Neural crest cell (in vitro differentiated cells): ENCODE measurements around the gene GYPC. TPM values are rescaled to one million over a fixed set of nuclear protein-coding genes. Genes with fewer than 3 reads are reported as not detected.
"Not testable (repeated sequence)": the region's sequence is repeated elsewhere in the genome, so short reads cannot be mapped to it uniquely, and the experiment has no call there.

Source experiments
- DNase-seq: peaks from one replicate; pipeline ENCODE4 v3.0.0; 2021; ENCODE audit warnings: low read depth, mixed read lengths, low spot score
- H3K27ac Mint-ChIP-seq: one replicate; pipeline ENCODE4 v1.8.0; 2021; ENCODE audit warnings: mild to moderate bottlenecking, mixed read lengths; ENCODE audit not compliant: unreplicated experiment
- H3K27me3 Mint-ChIP-seq: 2 replicates; pipeline ENCODE4 v1.8.0; 2021; ENCODE audit warnings: low read depth, mild to moderate bottlenecking, mixed read lengths
- H3K36me3 Mint-ChIP-seq: 2 replicates; pipeline ENCODE4 v1.8.0; 2021; ENCODE audit warnings: low read depth, mild to moderate bottlenecking, mixed read lengths
- H3K4me1 Mint-ChIP-seq: 2 replicates; pipeline ENCODE4 v1.8.0; 2021; ENCODE audit warnings: mixed read lengths
- H3K4me3 Mint-ChIP-seq: one replicate; pipeline ENCODE4 v1.8.0; 2021; ENCODE audit warnings: mild to moderate bottlenecking, mixed read lengths
- H3K9me3 Mint-ChIP-seq: 2 replicates; pipeline ENCODE4 v1.8.0; 2021; ENCODE audit warnings: mixed read lengths
- CTCF ChIP-seq: fragments of 200-600 bp; sonication (generic); conservative IDR thresholded peaks from 2 replicates; pipeline ENCODE4 v1.5.0; 2021; ENCODE audit warnings: antibody characterized with exemption, mild to moderate bottlenecking
- total RNA-seq: library from RNA; stranded (reverse); gene quantifications from 2 replicates; pipeline ENCODE4 v1.2.1, GENCODE V29; 2021

GYPC gene
- total RNA-seq, 1 donor from 2014 or later, result 84.4 TPM

GRCh38 chr2:126715576-126716406 lies 59.8 kb downstream of the GYPC start:
- TF ChIP-seq CTCF, result no peak
- H3K4me3 Mint-ChIP-seq, result no peak overlapping the region
- H3K27ac Mint-ChIP-seq, result no peak overlapping the region
- H3K36me3 Mint-ChIP-seq, result peaks cover 3% of the 10 kb centered on the region
- H3K9me3 Mint-ChIP-seq, result peaks cover 3% of the 10 kb centered on the region
- no peak for DNase-seq
- peaks cover 19% of the 10 kb centered on the region for H3K4me1 Mint-ChIP-seq
- H3K27me3 Mint-ChIP-seq, result no peaks in the 10 kb centered on the region

- H3K9me3 Mint-ChIP-seq, H3K4me3 Mint-ChIP-seq, DNase-seq, H3K27me3 Mint-ChIP-seq, H3K27ac Mint-ChIP-seq, H3K36me3 Mint-ChIP-seq: not testable (repeated sequence)
- peaks cover 21% of the 10 kb centered on the region for H3K4me1 Mint-ChIP-seq
Measured at GRCh38 chr2:126717277-126717676, 61.3 kb downstream of the GYPC start.

- Mint-ChIP-seq H3K9me3 (peaks cover 3% of the 10 kb centered on the region), H3K4me1 (peaks cover 21% of the 10 kb centered on the region), H3K36me3 (no peaks in the 10 kb centered on the region), H3K4me3 (no peak overlapping the region), H3K27ac (peak overlapping the region; percentile 14), H3K27me3 (no peaks in the 10 kb centered on the region)
- no peak for DNase-seq
- TF ChIP-seq CTCF, result no peak
Measured at GRCh38 chr2:126717928-126718327, 62.0 kb downstream of the GYPC start.

- Mint-ChIP-seq H3K4me1 (peaks cover 15% of the 10 kb centered on the region), H3K27me3 (no peaks in the 10 kb centered on the region), H3K27ac (peak overlapping the region; percentile 36), H3K36me3 (no peaks in the 10 kb centered on the region), H3K4me3 (no peak overlapping the region), H3K9me3 (peaks cover 3% of the 10 kb centered on the region)
- TF ChIP-seq CTCF, result no peak
- DNase-seq, result no peak
Measured at GRCh38 chr2:126719191-126719832, 63.4 kb downstream of the GYPC start.

GRCh38 chr2:126719833-126720351 lies 63.9 kb downstream of the GYPC start:
- TF ChIP-seq CTCF, result no peak
- no peaks in the 10 kb centered on the region for H3K36me3 Mint-ChIP-seq
- no peaks in the 10 kb centered on the region for H3K27me3 Mint-ChIP-seq
- peaks cover 15% of the 10 kb centered on the region for H3K4me1 Mint-ChIP-seq
- H3K27ac Mint-ChIP-seq, result no peak overlapping the region
- H3K4me3 Mint-ChIP-seq, result no peak overlapping the region
- peaks cover 3% of the 10 kb centered on the region for H3K9me3 Mint-ChIP-seq
- DNase-seq, result no peak

- no peak for DNase-seq
- no peak for TF ChIP-seq CTCF
- Mint-ChIP-seq H3K27ac (no peak overlapping the region), H3K4me3 (no peak overlapping the region), H3K9me3 (peaks cover 5% of the 10 kb centered on the region), H3K27me3 (no peaks in the 10 kb centered on the region), H3K4me1 (peaks cover 15% of the 10 kb centered on the region), H3K36me3 (peaks cover 4% of the 10 kb centered on the region)
Measured at GRCh38 chr2:126720638-126721037, 64.7 kb downstream of the GYPC start.
